ENCODE data around the gene COL6A5.
"Not testable (repeated sequence)": the region's sequence is repeated elsewhere in the genome, so short reads cannot be mapped to it uniquely, and the experiment has no call there.

The COL6A5 gene

GRCh38 chr3:130433306-130433705, 87.8 kb downstream of the COL6A5 start:
- DNase-seq (ENCODE audit: low spot score), result no peak

DNA sequence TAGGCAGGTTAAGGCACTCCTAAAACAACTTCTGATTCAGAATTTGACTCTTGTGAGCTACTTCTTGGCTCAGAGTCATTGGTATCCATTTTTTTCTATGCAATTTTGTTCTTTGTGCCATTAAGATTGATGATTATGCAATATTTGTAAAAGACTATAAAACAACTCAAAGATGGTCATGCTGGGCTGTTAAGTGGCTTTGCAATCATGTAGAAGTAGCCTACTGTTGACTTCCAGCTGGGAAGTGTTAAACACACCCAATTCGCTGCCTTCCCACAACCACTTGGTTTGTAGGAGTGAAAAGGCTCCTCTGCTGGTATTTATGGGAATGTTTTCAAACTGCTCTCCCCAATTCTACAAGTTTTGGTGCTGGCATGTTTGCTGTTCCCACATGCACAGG, 96.8 kb downstream of the COL6A5 start:
- DNase-seq (ENCODE audit: low spot score), result no peak

- not testable (repeated sequence) for DNase-seq (ENCODE audit: low spot score)
Measured at GRCh38 chr3:130446840-130447239, 101.4 kb downstream of the COL6A5 start.

GRCh38 chr3:130448155-130448554, 102.7 kb downstream of the COL6A5 start:
- DNase-seq (ENCODE audit: low spot score), result not testable (repeated sequence)

DNA sequence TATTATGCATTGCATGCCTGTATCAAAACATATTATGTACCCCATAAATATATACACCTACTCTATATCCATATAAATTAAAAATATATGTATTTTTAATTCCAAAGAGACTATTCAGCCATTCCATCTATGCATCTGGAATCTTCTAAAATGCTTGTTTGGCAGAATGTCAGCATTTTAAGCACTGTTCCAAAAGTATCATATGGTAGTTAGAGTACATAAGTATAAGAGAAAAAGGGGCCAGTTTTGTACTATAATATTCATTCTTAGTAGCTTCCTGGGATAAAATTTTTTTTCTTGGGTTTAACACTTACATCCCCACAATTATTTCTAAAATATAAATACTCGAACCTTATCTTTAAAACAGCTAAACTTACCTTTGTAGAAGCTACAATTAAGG, 111.1 kb downstream of the COL6A5 start:
- no peak for DNase-seq (ENCODE audit: low spot score)

- no peak for DNase-seq (ENCODE audit: low spot score)
Measured at GRCh38 chr3:130457671-130458070, 112.2 kb downstream of the COL6A5 start.

DNA sequence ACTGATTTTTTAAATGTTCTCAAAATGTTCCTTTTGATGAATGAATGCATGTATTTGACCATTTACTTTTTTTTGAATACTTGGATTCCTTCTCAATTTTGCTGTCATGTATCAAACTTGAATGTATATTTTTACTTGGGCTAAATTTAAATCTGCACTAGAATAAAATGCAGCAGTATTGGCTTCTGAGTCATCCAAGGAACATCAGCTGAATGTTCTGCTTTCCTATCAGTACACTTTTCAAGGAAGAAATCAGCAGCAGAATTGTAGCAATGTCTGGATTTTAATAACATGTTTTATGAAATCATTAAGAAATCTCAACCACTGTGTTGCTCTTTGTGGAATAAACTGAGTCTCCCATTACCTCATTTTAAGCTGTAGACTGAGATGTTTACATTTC, 114.5 kb downstream of the COL6A5 start:
- DNase-seq (ENCODE audit: low spot score), result no peak

GRCh38 chr3:130462089-130462488, 116.6 kb downstream of the COL6A5 start:
- DNase-seq (ENCODE audit: low spot score), result no peak

DNA sequence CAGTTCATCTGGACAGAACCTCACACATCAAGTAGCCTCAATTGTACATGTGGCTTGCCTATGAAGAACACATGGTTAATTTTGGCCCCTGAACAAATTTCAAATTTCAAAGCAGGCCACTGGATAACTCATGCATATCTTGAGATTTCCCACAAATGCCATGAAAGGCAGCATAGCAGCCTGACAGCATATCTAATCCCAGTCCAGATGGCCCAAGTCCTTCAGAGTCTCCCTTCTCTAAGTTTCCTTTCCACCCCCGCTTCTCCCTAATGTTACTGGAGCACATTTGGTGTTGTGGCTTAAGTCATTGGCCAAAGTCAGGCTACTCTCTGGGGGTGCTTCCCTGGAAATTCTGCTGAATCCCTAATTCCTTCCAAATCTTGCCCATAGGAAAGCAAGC, 117.7 kb downstream of the COL6A5 start:
- DNase-seq (ENCODE audit: low spot score), result no peak

GRCh38 chr3:130465521-130465920, 120.0 kb downstream of the COL6A5 start:
- no peak for DNase-seq (ENCODE audit: low spot score)

- no peak for DNase-seq (ENCODE audit: low spot score)
Measured at GRCh38 chr3:130468311-130468710, 122.8 kb downstream of the COL6A5 start.

DNA sequence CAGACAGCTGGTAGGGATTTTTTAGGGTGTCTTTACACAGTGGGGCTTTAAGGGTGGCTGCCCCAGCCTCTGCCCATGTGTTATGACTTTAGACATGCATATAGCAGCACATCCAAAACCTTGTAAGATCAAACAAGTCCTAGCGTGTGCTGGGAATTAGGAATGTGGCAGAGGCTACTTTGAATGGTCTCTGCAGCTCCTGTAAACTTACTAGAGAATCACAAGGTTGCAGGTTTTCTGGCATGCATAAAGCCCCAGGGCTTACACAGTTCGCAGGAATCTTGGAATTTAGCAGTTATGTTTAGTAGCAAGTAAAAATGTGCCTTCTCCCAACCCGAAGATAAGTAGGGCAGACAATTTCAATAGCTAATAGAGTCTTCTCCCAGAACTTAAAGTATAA, 124.7 kb downstream of the COL6A5 start:
- DNase-seq (ENCODE audit: low spot score), result no peak

GRCh38 chr3:130473416-130473815, 127.9 kb downstream of the COL6A5 start:
- no peak for DNase-seq (ENCODE audit: low spot score)

- DNase-seq (ENCODE audit: low spot score), result no peak
Measured at GRCh38 chr3:130480736-130481135, 135.3 kb downstream of the COL6A5 start.

DNA sequence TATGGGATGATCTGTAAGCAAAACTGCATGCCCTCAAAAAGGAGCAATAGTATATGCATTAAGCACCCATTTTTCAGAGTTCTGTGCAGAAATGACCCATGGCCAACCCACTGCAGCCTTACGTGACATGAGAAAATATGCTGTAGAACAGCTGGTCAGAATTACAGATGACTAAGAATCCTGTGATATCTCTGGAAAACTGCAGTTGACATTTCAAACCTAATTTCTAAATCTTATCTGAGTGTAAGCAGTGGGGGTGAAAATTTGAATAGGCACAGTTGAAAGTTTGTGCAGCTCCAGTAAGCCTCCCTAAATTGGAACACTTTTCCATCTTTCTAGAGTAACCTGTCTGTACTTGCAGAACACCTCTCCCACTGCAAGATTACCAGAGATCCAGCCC, 142.8 kb downstream of the COL6A5 start:
- no peak for DNase-seq (ENCODE audit: low spot score)

GRCh38 chr3:130488769-130489450, 143.4 kb downstream of the COL6A5 start:
- DNase-seq (ENCODE audit: low spot score), result no peak

DNA sequence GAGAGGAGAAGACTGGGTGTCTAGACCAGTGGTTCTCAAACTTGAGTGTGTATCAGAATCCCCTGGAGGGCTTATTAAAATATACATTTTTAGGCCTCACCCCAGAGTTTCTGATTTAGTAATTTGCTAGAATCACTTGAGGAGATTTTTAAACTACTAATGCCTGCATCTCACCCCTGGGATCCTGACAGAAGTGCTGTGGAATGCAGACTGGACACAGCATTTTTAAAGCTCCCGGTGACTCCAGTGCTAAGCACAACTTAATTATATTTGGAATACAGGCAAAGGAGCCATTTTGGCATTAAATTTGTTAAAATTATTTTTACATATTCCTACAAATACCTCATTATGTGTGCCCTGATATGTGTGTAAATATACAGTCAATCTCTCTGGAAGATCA, 144.8 kb downstream of the COL6A5 start:
- no peak for DNase-seq (ENCODE audit: low spot score)

DNA sequence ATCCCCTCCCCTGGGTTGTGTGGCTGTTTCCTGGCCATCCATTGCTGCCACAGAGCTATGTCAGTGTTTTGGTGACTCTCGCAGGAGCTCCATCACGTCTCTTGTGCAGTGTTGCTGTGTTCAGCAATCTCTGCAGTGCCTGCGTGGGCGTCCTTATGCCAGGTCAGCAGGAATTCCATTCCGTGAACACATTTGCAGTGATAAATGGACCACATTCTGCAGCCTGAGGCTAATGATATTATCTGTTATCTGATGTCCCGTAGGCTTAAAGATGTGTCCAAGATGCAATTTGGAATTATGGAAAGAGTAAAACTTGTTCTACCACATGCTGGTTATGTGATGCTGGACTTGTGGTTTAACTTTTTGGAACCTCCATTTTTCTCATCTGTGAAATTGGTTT, 146.0 kb downstream of the COL6A5 start:
- DNase-seq (ENCODE audit: low spot score), result no peak

- no peak for DNase-seq (ENCODE audit: low spot score)
Measured at GRCh38 chr3:130504701-130505100, 159.2 kb downstream of the COL6A5 start.

- DNase-seq (ENCODE audit: low spot score), result no peak
Measured at GRCh38 chr3:130506031-130506430, 160.6 kb downstream of the COL6A5 start.

DNA sequence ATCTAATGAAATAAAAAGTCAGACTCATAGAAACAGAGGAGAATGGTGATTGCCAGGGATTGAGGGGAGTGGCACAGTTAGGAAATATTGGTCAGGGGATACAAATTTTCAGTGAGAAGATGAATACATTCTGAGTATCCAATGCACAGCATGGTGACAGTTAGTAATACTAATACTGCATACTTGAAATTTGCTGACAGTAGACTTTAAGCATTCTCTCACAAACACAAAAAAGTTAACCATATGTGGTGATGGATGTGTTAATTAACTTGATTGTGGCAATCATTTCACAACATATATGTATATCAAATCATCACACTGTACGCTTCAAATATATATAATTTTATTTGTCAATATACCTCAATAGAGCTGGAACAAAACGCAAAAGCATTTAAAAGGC, 162.3 kb downstream of the COL6A5 start:
- DNase-seq (ENCODE audit: low spot score), result no peak

GRCh38 chr3:130509008-130509407, 163.5 kb downstream of the COL6A5 start:
- DNase-seq (ENCODE audit: low spot score), result no peak

DNA sequence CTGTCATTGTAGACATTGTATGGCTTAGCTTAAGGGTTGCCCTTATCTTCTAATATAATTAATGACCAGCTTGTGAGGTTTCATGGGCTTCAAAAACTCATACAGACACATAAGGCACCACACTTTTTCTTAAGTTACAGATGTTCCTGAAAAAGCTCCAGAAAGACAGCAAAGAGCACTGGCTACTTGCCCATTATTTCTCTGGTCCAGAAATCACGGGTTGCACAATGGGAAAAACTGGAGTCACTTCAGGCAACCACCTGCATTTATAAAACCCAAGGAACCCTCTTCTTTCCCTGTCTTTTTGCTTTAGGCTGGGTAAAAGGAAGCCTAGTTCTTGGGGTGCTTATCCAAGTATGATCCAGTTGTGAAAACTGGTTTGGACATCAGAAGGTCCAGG, 169.2 kb downstream of the COL6A5 start:
- no peak for DNase-seq (ENCODE audit: low spot score)

GRCh38 chr3:130515755-130516154, 170.3 kb downstream of the COL6A5 start:
- DNase-seq (ENCODE audit: low spot score), result no peak

All from hematopoietic multipotent progenitor cell treated with erythropoietin and hydrocortisone succinate and interleukin-3 and kit ligand, for 17 days (in vitro differentiated cells).